Breast epithelium (tissue), 4 donors: ENCODE measurements around the gene CLMN. TPM values are rescaled to one million over a fixed set of nuclear protein-coding genes. Genes with fewer than 3 reads are reported as not detected.

ENCODE experiments used
- DNase-seq, 2 donors: peaks; one replicate each; pipeline ENCODE4 v3.0.0-alpha.2; 2019; ENCODE audit warnings: low spot score in 2 of 2
- H3K27ac ChIP-seq, 2 donors: fragments of 200-600 bp; sonication (generic) in 1 of 2; one replicate each; pipeline ENCODE4 v1.5.1; 2016 to 2019; ENCODE audit warnings: mild to moderate bottlenecking in 1 of 2
- H3K27me3 ChIP-seq, 2 donors: fragments of 200-600 bp; sonication (generic) in 1 of 2; one replicate each; pipeline versions ENCODE4 v1.5.1 to v1.6.0; 2017 to 2019; ENCODE audit warnings: control low read depth in 1 of 2, mild to moderate bottlenecking in 1 of 2
- H3K36me3 ChIP-seq: fragments of 200-600 bp; one replicate; pipeline ENCODE4 v1.5.1; 2019
- H3K4me1 ChIP-seq, 2 donors: fragments of 200-600 bp; sonication (generic); one replicate each; pipeline ENCODE4 v1.5.1; 2016 to 2019; ENCODE audit warnings: control low read depth in 1 of 2
- H3K4me3 ChIP-seq, 3 donors: fragments of 200-600 bp; sonication (generic); 1 replicate in 2 of 3; 2 replicates in 1 of 3; pipeline ENCODE4 v1.5.1; 2016 to 2019; ENCODE audit warnings: mild to moderate bottlenecking in 3 of 3, moderate library complexity in 2 of 3
- H3K9me3 ChIP-seq, 2 donors: fragments of 200-600 bp; sonication (generic) in 1 of 2; one replicate each; pipeline ENCODE4 v1.5.1; 2016 to 2019; ENCODE audit warnings: control low read depth in 1 of 2
- POLR2A ChIP-seq: fragments of 450-650 bp; IDR thresholded peaks from one replicate; pipeline ENCODE4 v1.6.1; 2016; ENCODE audit warnings: antibody characterized with exemption, mild to moderate bottlenecking, moderate library complexity
- POLR2AphosphoS5 ChIP-seq, 3 donors: sonication (generic); formaldehyde crosslinking; IDR thresholded peaks; one replicate each; pipeline ENCODE4 v1.6.1; 2017; ENCODE audit warnings: antibody characterized with exemption in 3 of 3
- intact Hi-C: fragments of 100-400 bp; cut with DNase I; formaldehyde crosslinking; loops from one replicate; pipeline ENCODE4 v1.15.1; 2023; ENCODE audit warnings: low total_unique reads
- total RNA-seq, 3 donors: library from RNA; depleted of rRNA; stranded (reverse); fragments of >200 nt; gene quantifications; one replicate each; pipeline ENCODE4 v1.1.0, GENCODE V29; 2016
- TF ChIP-seq, protein P1 (sequence below), 3 donors: fragments of 450-650 bp; IDR thresholded peaks; one replicate each; pipeline ENCODE4 v1.5.1; 2016 to 2017; ENCODE audit warnings: antibody characterized with exemption in 3 of 3, mild to moderate bottlenecking in 3 of 3, moderate library complexity in 3 of 3

The CLMN gene
- total RNA-seq, 3 donors from 2014 or later, result 23.7 to 73.6 (median 48.5) TPM

DNA sequence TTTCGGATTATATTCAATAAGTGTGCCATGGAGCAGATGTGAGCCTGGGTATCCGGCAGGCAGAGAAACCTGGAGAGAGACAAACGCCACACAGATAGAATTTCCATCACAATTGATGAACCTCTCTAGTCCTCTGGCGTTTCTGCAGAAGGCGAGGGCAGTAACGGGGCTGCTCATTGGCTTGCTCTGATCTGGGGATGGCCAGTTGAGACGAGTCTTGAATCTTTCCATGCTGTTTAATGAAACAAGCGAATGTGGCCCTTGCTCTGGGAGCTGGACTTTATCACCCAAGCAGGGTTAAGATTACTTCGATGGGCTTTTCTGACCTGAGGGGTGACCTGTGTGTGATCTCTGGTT is 42.4 kb upstream of the CLMN start:
- Histone ChIP-seq H3K9me3 (no peaks in the 10 kb centered on the region), H3K4me3 (peak overlapping the region in 2 of 3 donors; percentile 31 to 51), H3K4me1 (peaks cover 6 to 8% of the 10 kb centered on the region in 2 donors), H3K36me3 (no peaks in the 10 kb centered on the region), H3K27ac (peak overlapping the region; percentile 81 to 84), H3K27me3 (no peaks in the 10 kb centered on the region)
- peak in 1 of 2 donors; percentile 31 for DNase-seq
- intact Hi-C loops, result no loop called here
- TF ChIP-seq, protein P1, sequence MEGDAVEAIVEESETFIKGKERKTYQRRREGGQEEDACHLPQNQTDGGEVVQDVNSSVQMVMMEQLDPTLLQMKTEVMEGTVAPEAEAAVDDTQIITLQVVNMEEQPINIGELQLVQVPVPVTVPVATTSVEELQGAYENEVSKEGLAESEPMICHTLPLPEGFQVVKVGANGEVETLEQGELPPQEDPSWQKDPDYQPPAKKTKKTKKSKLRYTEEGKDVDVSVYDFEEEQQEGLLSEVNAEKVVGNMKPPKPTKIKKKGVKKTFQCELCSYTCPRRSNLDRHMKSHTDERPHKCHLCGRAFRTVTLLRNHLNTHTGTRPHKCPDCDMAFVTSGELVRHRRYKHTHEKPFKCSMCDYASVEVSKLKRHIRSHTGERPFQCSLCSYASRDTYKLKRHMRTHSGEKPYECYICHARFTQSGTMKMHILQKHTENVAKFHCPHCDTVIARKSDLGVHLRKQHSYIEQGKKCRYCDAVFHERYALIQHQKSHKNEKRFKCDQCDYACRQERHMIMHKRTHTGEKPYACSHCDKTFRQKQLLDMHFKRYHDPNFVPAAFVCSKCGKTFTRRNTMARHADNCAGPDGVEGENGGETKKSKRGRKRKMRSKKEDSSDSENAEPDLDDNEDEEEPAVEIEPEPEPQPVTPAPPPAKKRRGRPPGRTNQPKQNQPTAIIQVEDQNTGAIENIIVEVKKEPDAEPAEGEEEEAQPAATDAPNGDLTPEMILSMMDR (IDR thresholded peaks at IDR 0.05), result no peak
- TF ChIP-seq POLR2AphosphoS5 (IDR thresholded peaks at IDR 0.05) (no peak), POLR2A (no peak)

DNA sequence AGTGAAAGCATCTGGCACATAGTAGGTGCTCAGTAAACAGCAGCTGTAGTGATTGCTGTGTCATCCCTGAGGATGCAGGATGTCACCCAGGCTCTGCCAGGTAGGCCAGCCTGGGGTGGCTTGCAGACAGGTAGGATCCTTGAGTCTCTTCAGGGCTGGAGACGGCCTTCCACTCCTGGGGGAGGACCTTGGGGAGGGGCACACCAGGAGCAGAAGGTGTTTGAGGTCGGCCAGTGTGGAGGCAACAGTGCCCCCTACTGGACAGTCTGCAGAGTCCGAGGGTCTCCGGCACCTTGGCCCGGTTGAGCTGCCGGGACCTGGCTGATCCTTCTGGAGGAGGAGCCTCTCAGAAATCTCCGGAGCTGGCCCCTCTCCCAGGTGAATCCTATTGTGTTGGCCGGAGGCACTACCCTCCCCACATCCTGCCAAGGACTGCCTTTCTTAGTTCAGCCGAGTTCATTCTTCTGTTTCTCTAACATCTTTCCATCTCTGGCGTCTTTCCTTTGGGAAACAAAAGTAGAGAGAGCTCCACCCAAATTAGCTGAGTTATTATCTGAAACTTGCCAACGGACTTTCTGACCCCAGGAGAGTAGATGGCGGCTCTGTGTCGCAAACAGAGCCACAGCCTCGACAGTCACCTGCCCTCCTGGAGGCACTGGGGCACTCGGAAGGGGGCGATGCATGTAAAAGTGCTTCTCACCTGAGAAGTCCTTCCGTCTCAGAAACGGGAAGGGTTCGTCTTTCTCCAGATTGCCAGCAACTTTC is 41.8 kb upstream of the CLMN start:
- Histone ChIP-seq H3K4me3 (peak overlapping the region in 2 of 3 donors; percentile 31 to 51), H3K36me3 (no peaks in the 10 kb centered on the region), H3K27me3 (no peaks in the 10 kb centered on the region), H3K27ac (peak overlapping the region; percentile 81 to 84), H3K4me1 (peaks cover 6 to 8% of the 10 kb centered on the region in 2 donors), H3K9me3 (no peaks in the 10 kb centered on the region)
- peak; percentile 81 to 86 for DNase-seq
- TF ChIP-seq POLR2A (no peak), POLR2AphosphoS5 (IDR thresholded peaks at IDR 0.05) (peak in 1 of 3 donors; percentile 33)
- TF ChIP-seq, protein P1 (IDR thresholded peaks at IDR 0.05), result peak; percentile 23 to 71 (median 53)
- intact Hi-C loops, result no loop called here

DNA sequence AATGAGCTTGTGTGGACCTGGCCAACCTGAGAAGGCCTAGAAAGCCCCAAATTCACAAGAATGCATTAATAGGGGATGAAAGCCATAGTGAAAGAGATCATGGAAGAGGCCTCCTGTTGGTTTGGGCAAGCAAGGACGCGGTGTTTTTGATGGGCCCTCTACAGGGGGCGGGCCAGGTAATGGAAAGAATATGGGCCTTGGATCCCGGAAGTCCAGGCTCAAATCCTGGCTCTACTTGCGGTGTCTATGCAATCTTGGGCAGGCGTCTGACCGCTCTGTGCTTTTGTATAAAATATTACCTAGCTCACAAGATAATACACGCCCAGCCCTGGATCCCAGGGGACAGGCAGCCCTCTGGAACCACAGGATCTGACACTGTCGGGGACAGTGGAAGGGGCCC is 41.1 kb upstream of the CLMN start:
- intact Hi-C loops, result no loop called here
- H3K36me3 ChIP-seq, result no peaks in the 10 kb centered on the region
- H3K4me1 ChIP-seq, result peaks cover 6 to 8% of the 10 kb centered on the region in 2 donors
- DNase-seq, result peak in 1 of 2 donors; percentile 43
- peak overlapping the region in 1 of 3 donors; percentile 37 for H3K4me3 ChIP-seq
- TF ChIP-seq, protein P1 (IDR thresholded peaks at IDR 0.05), result no peak
- TF ChIP-seq POLR2AphosphoS5 (IDR thresholded peaks at IDR 0.05) (no peak), POLR2A (no peak)
- peak overlapping the region; percentile 81 to 84 for H3K27ac ChIP-seq
- H3K27me3 ChIP-seq, result no peaks in the 10 kb centered on the region
- H3K9me3 ChIP-seq, result no peaks in the 10 kb centered on the region

DNA sequence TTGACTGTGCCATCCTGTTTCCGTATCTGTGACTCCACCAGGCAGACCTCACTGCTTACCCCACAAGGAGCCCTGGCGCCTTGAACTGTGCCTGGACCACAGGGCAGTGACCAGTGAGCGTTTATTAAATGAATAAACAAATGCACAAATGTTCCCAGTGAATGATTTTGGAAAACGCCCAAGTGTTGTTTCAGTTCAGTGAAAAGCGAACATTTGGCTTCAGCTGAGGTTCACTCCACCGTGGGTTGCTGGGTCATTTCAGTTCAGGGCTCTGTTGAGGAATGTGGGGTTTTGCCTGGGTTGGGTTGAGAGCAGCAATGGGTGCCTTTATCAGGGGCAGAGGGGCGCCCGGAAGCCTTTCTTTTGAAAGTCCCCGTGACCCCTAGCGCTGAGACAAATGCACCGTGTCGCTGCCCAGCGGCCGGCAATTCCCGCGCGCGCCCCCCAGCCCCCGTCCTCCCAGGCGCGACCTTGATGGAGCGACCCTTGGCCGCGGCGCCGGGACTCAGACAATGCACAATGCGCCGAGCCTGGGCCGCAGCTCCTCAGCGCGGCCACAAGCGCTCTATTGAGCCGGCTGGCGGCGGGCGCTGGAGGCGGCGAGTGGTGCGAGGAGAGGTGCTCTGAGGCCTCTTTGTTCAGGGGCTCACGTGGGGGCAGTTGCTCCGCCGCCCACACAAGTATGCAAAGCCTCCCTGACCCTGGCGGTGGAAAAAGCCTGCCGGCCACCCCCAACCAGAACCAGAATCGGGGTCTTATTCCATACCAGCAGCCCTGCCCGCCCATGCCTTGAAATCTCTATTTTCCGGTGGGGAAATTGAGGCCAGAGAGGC is 40.5 kb upstream of the CLMN start:
- peak in 1 of 2 donors; percentile 66 for DNase-seq
- no peaks in the 10 kb centered on the region for H3K36me3 ChIP-seq
- H3K9me3 ChIP-seq, result no peaks in the 10 kb centered on the region
- intact Hi-C loops, result no loop called here
- TF ChIP-seq POLR2AphosphoS5 (IDR thresholded peaks at IDR 0.05), result no peak
- no peak for TF ChIP-seq POLR2A
- TF ChIP-seq, protein P1 (IDR thresholded peaks at IDR 0.05), result no peak
- H3K27ac ChIP-seq, result peak overlapping the region; percentile 81 to 84
- H3K4me3 ChIP-seq, result peak overlapping the region in 2 of 3 donors; percentile 8 to 37
- peaks cover 6 to 8% of the 10 kb centered on the region in 2 donors for H3K4me1 ChIP-seq
- H3K27me3 ChIP-seq, result no peaks in the 10 kb centered on the region
